ENCODE data around the gene STRADA. TPM values are rescaled to one million over a fixed set of nuclear protein-coding genes. Genes with fewer than 3 reads are reported as not detected.

Gene STRADA
- total RNA-seq, 1 donor = 39.5 TPM

DNA sequence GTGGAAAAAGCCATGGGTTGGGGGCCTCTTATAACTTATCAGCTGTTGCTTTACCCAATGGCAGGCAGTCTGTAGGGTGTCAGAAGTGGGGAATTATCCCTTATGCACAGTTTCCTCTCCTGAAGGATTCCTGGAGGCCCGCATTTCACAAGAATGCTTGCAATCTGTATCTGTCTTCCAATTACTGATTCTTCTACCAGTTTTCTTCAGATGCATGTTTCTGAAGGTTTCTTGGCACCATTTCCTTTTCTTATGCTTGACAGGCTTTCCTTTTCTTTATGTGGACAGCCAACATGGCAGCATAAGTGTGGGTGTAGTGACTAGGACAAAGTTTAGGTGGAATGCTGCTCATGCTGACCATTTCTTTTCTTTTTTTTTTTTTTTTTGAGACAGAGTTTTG lies 83.2 kb downstream of the STRADA start:
- TF ChIP-seq, protein P1, sequence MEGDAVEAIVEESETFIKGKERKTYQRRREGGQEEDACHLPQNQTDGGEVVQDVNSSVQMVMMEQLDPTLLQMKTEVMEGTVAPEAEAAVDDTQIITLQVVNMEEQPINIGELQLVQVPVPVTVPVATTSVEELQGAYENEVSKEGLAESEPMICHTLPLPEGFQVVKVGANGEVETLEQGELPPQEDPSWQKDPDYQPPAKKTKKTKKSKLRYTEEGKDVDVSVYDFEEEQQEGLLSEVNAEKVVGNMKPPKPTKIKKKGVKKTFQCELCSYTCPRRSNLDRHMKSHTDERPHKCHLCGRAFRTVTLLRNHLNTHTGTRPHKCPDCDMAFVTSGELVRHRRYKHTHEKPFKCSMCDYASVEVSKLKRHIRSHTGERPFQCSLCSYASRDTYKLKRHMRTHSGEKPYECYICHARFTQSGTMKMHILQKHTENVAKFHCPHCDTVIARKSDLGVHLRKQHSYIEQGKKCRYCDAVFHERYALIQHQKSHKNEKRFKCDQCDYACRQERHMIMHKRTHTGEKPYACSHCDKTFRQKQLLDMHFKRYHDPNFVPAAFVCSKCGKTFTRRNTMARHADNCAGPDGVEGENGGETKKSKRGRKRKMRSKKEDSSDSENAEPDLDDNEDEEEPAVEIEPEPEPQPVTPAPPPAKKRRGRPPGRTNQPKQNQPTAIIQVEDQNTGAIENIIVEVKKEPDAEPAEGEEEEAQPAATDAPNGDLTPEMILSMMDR (IDR thresholded peaks at IDR 0.05; ENCODE audit: insufficient read depth, low read length) = no peak
- H3K4me3 ChIP-seq (ENCODE audit: low read depth, low read length) = no peak overlapping the region
- DNase-seq (ENCODE audit: low read depth) = no peak

- no peak for DNase-seq (ENCODE audit: low read depth)
- TF ChIP-seq, protein P1 (IDR thresholded peaks at IDR 0.05; ENCODE audit: insufficient read depth, low read length) = no peak
- H3K4me3 ChIP-seq (ENCODE audit: low read depth, low read length) = no peak overlapping the region
Observed at GRCh38 chr17:63657786-63658185, 83.8 kb downstream of the STRADA start.

DNA sequence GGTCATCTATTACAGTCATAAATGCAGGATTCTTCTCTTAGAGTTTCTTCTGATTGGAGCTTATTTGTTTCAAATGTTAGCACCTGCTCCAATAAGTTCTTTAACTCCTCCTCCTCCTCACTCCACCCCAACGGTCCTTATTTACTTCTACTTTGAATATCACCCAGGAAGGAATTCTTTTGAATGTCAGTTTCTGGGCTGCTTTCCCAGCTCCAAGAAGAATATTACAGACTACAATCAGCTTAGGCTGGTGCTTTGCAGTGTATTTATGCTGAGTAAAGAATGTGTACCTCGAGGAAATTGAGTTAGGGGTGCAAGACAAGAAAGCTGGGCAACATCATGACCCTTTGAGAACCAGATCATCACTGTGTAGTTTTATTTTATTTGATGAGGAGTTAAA lies 88.5 kb downstream of the STRADA start:
- no peak overlapping the region for H3K4me3 ChIP-seq (ENCODE audit: low read depth, low read length)
- no peak for DNase-seq (ENCODE audit: low read depth)
- TF ChIP-seq, protein P1 (IDR thresholded peaks at IDR 0.05; ENCODE audit: insufficient read depth, low read length) = no peak

Other genes with a start within 250 kb of the STRADA start
- not detected in 2 replicates for gene KCNH6, start 218.4 kb downstream of the STRADA start, total RNA-seq (ENCODE audit: low replicate concordance)
- 28.5 and 31.5 TPM in 2 replicates for gene DCAF7, start 191.3 kb downstream of the STRADA start, total RNA-seq (ENCODE audit: low replicate concordance)
- gene TACO1, start 140.9 kb downstream of the STRADA start, total RNA-seq (ENCODE audit: low replicate concordance) = 16.1 and 20.3 TPM in 2 replicates
- 25.0 and 37.4 TPM in 2 replicates for gene MAP3K3, start 119.4 kb downstream of the STRADA start, total RNA-seq (ENCODE audit: low replicate concordance)
- 2.8 and 10.9 TPM in 2 replicates for gene LIMD2, start 41.7 kb downstream of the STRADA start, total RNA-seq (ENCODE audit: low replicate concordance)
- gene CCDC47, start 31.8 kb upstream of the STRADA start, total RNA-seq (ENCODE audit: low replicate concordance) = 70.2 and 264 TPM in 2 replicates
- gene DDX42, start 32.4 kb upstream of the STRADA start, total RNA-seq (ENCODE audit: low replicate concordance) = 76.3 and 157 TPM in 2 replicates
- gene PSMC5, start 85.6 kb upstream of the STRADA start, total RNA-seq (ENCODE audit: low replicate concordance) = 60.9 and 68.2 TPM in 2 replicates
- 39.8 and 80.7 TPM in 2 replicates for gene FTSJ3, start 85.9 kb upstream of the STRADA start, total RNA-seq (ENCODE audit: low replicate concordance)
- 33.9 and 50.1 TPM in 2 replicates for gene SMARCD2, start 100.9 kb upstream of the STRADA start, total RNA-seq (ENCODE audit: low replicate concordance)
- not detected in 2 replicates for gene CSH2, start 131.9 kb upstream of the STRADA start, total RNA-seq (ENCODE audit: low replicate concordance)
- not detected in 2 replicates for gene GH2, start 140.1 kb upstream of the STRADA start, total RNA-seq (ENCODE audit: low replicate concordance)
- not detected in 2 replicates for gene CSH1, start 154.8 kb upstream of the STRADA start, total RNA-seq (ENCODE audit: low replicate concordance)
- gene CSHL1, start 169.5 kb upstream of the STRADA start, total RNA-seq (ENCODE audit: low replicate concordance) = not detected in 2 replicates
- gene GH1, start 177.0 kb upstream of the STRADA start, total RNA-seq (ENCODE audit: low replicate concordance) = not detected in 2 replicates
- gene CD79B, start 190.5 kb upstream of the STRADA start, total RNA-seq (ENCODE audit: low replicate concordance) = not detected in 2 replicates
- 0.18 TPM in 1 of 2 replicates, not detected in the other for gene SCN4A, start 231.1 kb upstream of the STRADA start, total RNA-seq (ENCODE audit: low replicate concordance)

Measured in fibroblast of the aortic adventitia (primary cell).